GF-D8 (cell line): ENCODE measurements around the gene NUTM1.
"Not testable (repeated sequence)": the region's sequence is repeated elsewhere in the genome, so short reads cannot be mapped to it uniquely, and the experiment has no call there.

ENCODE experiments used
- DNase-seq: peaks from one replicate; lab custom pipeline; 2025; lab: John Stamatoyannopoulos, UW

Gene NUTM1

GRCh38 chr15:34365836-34366235 lies 22.7 kb downstream of the NUTM1 start:
- DNase-seq: no peak

GRCh38 chr15:34366271-34367065 lies 23.4 kb downstream of the NUTM1 start:
- no peak for DNase-seq

- DNase-seq: peak; percentile 42
Observed at GRCh38 chr15:34367101-34368081, 24.3 kb downstream of the NUTM1 start, which contains the start of gene LPCAT4. Gene LPCAT4, minus strand, starts transcription at chr15:34367196. Its CDS starts 96 bp downstream, at chr15:34367100.

GRCh38 chr15:34370129-34370528 lies 27.0 kb downstream of the NUTM1 start:
- DNase-seq: no peak

- no peak for DNase-seq
Observed at GRCh38 chr15:34370643-34371042, 27.5 kb downstream of the NUTM1 start.

GRCh38 chr15:34373951-34374350 lies 30.8 kb downstream of the NUTM1 start:
- no peak for DNase-seq

GRCh38 chr15:34374816-34375215 lies 31.7 kb downstream of the NUTM1 start:
- no peak for DNase-seq

GRCh38 chr15:34375541-34375940 lies 32.4 kb downstream of the NUTM1 start:
- not testable (repeated sequence) for DNase-seq

- no peak for DNase-seq
Observed at GRCh38 chr15:34376856-34377255, 33.7 kb downstream of the NUTM1 start.

- DNase-seq: not testable (repeated sequence)
Observed at GRCh38 chr15:34380491-34380890, 37.4 kb downstream of the NUTM1 start.

GRCh38 chr15:34381829-34382521 lies 38.9 kb downstream of the NUTM1 start:
- not testable (repeated sequence) for DNase-seq

- not testable (repeated sequence) for DNase-seq
Observed at GRCh38 chr15:34389594-34390086, 46.5 kb downstream of the NUTM1 start.

- DNase-seq: not testable (repeated sequence)
Observed at GRCh38 chr15:34392981-34393380, 49.9 kb downstream of the NUTM1 start.

GRCh38 chr15:34397637-34398259 lies 54.6 kb downstream of the NUTM1 start:
- not testable (repeated sequence) for DNase-seq

- DNase-seq: not testable (repeated sequence)
Observed at GRCh38 chr15:34403160-34403598, 60.1 kb downstream of the NUTM1 start.

GRCh38 chr15:34403899-34404298 lies 60.8 kb downstream of the NUTM1 start:
- not testable (repeated sequence) for DNase-seq
